GM21619 (cell line): ENCODE data around the gene DKK2.

ENCODE experiments used
- ATAC-seq: cut with Tn5 transposase; IDR thresholded peaks from one replicate; pipeline ENCODE4 v1.9.1; 2021; ENCODE audit not compliant: unreplicated experiment

DKK2 gene, protein sequence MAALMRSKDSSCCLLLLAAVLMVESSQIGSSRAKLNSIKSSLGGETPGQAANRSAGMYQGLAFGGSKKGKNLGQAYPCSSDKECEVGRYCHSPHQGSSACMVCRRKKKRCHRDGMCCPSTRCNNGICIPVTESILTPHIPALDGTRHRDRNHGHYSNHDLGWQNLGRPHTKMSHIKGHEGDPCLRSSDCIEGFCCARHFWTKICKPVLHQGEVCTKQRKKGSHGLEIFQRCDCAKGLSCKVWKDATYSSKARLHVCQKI

DNA sequence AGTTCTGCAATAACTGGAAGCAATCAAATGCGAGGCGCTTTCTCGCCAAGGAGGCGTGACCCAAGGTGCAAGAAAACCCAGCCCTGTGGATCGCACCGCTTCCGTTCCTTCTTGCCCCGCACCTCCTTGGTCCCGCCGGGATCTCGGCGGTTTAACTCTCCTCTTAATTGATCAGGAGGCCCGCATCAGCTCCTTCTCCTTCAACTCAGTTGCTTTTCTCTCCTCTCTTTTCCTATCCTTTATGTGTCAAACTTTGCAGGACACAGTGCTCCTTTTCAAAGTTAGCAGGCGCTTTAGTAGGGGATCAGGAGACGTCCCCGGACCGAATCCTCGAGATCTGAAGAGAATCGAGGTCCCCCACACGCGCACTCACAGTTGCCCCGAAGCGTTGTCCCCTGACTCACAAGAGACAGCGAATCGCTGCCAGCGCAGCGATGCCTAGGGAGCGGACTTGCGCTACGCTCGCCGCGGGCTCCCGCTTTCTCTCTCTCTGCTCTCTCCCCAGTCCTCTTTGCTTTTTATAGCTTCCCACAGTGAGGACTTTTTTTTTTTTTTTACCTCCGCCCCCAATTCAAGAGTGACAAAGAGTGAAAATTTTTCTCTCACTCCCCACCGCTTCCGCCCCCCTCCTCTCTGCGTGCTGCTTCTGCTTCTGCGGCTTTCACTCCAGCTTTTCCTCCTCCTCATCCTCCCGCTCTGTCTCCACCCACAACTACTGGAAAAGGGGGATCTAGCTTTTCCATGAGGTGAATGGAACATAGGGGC, at the start of gene DKK2:
TSS of gene DKK2 (minus strand) at position 495 of the 765 bp plus-strand sequence. CDS start 722 bp downstream, outside the sequence.
- no peak for ATAC-seq

DNA sequence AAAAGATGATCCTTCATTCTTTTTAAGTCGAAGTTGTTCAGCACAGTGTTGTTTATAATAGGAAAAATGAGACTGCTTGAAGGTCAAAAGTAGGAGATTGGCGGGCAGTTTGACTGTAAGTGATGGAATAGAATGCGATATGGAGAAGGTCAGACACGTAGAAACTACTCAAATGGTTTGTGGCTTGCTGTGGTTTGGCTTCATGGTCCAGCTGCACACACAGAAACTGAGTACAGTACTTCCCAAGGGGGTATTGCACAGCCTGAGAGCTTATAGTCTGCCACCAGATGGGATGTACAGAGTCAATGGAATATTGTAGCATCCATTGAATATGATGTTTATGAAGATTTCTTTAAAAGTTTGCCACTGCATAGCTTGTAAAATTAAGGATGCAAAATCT, 41.1 kb upstream of the DKK2 start:
- no peak for ATAC-seq

DNA sequence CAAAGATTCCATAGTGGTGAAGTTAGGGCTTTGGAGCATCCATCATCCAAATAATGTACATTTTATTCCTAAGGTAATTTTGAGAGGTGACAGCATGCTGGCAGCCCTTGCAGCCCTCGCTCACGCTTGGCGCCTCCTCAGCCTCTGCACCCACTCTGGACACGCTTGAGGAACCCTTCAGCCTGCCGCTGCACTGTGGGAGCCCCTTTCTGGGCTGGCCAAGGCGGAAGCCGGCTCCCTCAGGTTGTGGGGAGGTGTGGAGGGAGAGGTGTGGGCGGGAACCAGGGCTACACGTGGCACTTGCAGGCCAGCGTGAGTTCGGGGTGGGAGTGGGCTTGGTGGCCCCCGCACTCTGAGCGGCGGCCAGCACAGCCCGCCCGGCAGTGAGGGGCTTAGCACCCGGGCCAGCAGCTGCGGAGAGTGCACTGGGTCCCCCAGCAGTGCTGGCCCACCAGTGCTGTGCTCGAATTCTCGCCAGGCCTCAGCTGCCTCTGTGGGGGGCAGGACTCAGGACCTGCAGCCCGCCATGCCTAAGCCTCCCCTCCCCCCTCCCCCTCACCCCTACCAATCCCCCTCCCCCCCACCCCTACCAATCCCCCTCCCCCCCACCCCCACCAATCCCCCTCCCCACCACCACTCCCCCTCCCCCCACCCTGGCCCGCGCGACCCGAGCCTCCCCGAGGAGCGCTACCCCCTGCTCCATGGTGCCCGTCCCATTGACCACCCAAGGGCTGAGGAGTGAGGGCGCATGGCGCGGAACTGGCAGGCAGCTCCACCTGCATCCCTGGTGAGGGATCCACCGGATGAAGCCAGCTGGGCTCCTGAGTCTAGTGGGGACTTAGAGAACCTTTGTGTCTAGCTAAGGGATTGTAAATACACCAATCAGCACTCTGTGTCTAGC, 37.0 kb upstream of the DKK2 start:
- ATAC-seq, result no peak

DNA sequence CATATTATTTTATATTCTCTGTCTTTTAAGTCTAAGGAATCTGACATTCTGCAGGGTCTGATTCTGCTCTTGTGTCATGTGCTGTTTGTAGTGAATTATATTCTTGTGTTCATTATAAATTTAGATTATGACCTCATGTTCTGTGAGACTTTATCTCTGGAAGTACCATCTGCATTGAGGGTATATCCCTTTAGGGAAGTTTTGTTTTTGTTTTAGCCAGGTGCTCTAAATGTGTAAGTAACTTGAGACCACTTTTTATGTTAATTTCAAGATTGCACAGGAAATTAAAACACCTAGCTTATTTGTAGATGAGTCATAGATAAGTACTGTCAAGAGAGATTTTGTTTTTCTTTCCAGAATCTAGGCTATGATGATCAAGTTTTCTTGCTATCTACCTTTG, 35.0 kb upstream of the DKK2 start:
- ATAC-seq, result no peak

DNA sequence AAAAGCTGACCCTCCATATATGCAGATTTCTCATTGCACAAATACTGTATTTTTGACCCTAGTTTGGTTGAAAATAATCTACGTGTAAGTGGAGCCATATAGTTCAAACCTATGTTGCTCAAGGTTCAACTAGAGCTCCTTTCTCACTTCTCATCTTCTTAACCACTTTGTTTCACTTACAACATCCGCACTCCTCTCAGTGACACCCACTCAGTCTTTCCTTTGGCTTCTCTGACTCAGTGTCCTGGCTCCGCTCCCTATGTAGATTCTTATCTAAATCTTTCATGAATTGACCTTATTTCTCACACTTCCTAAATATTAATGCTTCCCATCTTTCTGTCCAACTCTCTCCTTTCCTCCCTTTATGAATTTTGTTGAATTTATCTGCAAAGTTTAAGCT, 32.9 kb upstream of the DKK2 start:
- no peak for ATAC-seq

DNA sequence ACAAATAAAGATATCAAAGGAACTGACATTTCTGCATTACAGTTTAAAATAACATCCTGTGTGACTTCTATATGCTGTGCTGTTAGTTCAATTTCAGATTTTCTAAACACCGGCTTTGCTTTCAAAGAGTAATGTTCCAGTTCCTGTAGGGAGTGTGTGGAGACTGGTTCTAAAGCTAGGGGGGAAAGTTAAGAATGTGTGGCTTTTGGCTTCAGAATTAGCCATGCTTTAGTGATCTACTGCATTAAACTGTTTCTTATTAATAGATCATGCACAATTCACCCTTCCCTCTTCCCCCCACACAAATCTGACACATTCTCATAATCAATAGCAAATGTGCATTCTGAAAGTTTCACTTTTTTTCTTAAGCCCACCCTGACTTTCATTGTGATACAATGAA, 32.0 kb upstream of the DKK2 start:
- no peak for ATAC-seq

DNA sequence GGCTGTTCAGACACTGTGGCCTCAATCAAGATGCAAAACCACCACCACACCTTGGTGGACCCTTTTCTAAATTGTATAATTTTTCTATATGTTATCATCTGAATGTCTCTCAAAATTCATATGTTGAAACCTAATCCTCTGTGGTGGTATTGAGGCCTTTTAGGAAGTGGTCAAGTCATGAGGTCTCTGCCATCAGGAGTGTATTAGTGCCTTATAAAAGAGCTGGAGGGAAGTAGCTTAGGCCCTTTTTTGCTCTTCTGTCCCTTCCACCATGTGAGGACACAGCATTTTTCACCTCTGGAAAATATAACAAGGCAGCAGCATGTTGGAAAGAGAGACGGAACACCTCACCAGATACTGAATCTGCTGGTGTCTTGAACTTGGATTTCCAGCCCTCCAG, 30.5 kb upstream of the DKK2 start:
- ATAC-seq, result no peak

DNA sequence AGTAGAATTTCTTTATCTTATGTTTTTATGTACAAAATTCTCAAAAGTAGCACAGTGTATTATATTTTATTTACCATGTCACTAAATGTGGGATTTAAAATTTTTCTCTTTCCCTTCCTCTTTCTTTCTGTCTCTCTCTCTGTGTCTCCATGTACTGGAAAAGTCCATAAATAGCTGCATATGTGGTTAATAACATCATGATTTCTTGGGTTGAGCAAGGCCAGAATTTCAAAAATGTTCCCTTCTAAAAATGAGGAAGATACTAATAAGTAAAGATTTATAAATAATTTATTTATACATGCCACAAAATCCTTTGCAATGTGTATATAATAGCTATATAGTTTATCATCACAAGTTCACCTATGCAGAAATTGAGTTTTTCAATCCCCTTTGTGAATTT, 29.1 kb upstream of the DKK2 start:
- ATAC-seq, result no peak

DNA sequence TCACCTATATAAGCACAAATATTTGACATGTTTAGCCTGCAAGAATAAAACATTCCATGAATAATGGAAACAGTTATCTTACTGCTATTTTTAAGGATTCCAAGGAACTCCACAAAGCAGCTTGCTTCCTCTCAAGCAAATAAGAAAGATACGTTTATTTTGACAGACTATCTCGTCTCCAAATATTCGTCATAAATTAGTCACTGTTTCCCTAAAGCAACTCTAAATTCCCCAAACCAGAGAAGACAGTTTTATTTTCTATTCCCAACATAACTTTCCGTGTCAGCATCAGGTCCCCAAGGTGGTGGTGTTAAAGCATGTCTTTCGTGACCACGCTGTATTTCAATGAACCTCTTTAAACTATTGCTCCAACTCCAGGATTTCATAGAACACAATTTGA, 24.3 kb upstream of the DKK2 start:
- ATAC-seq, result no peak

DNA sequence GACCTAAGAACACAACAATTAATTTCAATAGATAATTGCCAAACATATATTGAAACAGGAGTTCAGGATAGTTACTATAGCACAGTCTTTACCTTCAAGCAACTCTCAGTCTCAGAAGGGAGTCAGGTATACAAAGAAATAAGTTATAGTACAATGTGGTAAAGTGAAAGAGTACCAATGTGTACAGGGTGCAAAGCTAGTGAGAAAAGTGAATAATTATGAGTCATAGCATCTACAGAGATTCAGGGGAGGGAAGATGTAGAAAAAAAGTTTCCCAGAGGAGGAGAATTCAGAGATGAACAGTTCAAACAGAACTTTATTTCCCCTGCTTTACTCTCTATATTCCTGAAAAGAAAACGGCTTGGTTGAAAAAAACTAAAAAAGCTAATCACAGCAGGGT, 22.7 kb upstream of the DKK2 start:
- no peak for ATAC-seq

DNA sequence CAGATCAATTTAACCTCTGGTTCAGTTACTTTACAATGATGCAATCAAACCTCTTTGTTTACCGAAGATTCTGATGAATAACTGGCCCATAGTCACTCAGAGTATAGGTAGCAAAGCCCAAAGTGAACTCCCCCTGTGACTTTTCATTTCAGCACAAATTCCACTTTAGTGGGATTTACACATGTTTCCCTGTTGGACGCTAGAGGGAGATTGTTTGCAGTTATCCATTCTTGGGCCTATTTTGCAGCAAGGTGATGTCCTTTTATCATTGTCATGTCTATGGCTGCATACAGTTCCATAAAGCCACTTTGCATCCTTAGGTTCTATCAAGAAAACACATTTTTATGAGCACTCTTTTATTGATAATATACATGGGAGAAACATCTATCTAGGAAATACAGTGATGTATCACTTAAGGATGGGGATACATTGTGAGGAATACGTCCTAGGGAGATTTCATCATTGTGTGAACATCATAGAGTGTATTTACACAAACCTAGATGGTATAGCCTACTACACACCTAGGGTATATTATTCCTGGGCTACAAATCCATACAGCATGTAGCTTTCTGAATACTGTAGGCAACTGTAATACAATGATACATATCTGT, 14.5 kb upstream of the DKK2 start:
- ATAC-seq, result no peak

DNA sequence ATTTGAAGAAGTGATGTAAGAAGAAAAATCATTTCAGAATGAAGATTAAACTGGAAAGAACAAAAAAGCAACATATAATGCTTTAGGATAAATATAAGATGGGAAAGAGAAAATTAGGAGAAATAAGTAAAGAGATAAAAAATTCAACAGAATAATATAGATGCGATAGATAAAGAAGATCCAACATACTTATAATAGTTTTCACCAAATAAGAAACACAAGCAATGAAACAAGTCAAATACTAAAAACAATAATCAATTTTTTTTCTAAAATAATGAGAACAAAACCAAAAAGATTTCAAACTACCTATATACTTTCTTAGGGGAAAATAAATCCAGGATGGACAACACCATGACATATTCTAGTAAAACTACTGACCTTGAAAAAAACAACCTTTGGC, 10.1 kb upstream of the DKK2 start:
- no peak for ATAC-seq

DNA sequence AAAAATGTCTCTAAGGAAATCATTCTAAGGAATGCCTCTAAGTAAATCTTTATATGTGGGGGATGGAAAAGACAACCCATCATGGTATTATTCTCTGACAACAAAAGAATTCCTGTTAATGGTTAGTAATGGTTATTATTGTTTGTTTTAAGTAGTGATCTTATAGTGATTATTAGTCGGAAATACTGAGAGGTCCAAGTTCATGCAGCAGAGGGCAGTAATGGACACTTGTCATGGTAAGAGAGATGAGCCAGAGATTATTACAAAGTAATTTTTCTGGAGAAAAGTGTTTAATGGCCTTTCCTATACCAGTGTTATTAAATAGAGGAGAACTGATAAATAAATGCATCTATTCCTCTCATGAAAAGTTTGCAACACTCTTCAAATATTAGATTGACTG, 8.1 kb upstream of the DKK2 start:
- no peak for ATAC-seq

DNA sequence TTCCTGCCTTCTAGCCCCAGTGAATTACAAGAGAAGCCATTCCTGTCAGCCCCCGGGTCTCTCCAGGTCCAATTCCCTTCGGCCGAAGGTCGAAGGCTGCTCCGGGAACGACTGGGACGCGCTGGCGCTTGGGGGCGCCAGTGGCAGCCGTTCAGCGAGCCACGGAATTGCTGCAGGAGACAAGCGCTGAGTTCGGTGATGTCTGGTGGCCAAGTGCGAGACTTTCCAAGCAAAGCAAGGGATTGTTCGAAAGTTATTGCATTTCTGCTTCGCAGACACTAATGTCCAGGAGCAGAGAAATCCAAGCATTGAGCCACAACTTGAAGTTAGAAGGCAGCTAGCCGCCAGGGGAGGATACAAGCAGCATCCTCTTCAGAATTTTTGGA, 1.1 kb upstream of the DKK2 start:
- ATAC-seq, result no peak

DNA sequence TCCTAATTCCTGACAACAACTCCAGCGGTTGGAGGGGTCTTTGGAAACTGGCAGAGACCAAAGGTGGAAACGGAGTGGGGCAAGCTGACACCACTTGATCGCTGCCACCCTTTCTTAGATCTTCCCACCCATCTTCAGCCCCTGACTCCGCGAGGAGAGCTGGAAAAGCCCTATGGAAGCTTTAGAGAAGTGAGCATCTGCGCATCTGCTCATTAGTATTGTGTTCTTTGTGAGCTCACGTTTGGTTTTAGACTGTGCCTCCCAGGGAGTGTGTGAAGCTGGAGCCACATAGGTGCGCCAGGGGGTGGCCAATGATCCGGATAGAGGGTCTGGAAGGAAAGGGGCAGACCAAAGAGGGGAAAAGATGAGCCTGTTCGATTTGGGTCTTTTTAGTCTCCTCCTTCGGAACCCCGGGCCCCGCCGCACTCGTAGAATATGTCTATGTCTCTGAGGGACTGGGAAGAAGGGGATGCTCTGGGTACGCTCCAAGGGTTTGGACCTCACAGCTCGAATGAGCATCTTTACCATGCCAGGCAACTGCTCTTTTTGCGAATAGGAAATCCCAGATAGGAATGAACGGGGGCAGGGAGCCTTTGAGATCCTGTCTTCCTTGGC, 578 bp upstream of the DKK2 start:
- no peak for ATAC-seq

DNA sequence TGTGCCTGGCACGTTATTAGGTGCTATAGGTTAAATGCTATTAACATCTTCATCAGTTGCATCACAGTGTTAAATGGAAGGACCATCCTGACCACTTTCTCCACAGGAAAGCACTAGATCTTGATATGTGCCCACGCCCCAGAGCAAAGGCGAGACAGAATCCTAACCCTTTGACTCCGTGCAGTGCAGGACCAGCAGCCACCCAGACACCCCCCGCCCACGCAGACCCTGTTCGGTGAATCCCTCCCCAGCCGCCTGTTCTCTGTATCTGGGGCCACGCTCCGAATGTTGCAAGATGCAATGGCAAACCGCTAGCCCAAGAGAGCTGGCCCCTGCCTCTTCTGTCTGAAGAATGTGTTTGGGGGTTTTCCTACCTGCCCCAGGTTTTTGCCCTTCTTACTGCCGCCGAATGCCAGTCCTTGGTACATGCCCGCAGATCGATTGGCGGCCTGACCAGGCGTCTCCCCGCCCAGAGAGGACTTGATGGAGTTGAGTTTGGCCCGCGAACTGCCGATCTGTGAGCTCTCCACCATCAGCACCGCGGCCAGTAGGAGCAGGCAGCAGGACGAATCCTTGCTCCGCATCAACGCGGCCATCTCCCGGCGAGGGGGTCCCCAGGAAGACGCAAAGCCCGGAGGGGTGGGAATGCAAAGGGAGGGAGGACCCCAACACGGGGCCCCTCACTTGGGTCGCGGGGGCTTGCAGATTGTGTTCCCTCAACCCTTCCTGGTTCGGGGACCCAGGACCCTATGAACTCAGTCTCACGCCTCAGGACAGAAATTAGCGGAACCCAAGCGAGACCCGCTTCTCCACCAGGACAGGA, 906 bp downstream of the DKK2 start:
- ATAC-seq, result no peak

DNA sequence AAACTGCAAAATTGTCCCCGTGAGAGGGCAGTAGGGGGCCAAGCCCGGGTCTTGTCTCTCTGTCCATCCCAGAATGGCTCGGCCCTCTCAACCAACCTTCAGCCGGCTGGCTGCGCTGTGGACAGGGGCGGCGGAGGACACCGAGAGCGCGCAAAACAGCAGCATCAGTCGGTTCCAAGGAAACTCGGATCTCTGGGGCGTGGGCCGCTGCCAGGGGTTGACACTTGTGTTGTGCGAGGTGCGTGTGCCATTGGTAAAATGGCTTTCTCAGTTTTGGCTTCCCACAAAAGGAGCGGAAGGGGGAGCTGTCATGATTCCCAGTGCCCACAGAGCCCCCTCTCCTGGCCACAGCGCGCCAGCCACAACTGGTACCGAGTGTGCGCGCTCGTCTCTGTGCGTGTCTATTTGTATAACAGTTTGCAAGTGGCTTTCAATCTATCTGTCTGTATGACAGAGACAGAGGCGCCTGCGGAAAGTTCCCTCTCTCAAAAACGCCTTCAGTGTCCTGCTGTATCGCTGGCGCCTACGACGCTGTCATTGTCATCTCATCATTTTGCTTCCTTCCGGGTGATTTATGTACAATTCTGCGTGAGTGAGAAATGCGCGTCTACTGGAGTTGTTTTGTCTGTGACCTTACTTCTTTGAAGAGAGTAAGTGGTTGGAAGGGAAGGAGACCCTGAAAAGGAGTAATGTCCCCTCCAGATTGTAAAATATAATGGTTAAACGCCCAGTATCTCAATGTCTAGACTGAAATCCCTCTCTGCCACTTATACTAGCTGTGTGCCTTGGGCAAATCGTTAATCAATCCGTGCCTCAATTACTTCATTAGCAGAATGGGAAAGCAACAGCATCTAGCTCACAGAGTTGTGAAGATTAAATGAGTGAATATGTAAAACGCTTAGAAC, 1.8 kb downstream of the DKK2 start:
- ATAC-seq, result no peak

DNA sequence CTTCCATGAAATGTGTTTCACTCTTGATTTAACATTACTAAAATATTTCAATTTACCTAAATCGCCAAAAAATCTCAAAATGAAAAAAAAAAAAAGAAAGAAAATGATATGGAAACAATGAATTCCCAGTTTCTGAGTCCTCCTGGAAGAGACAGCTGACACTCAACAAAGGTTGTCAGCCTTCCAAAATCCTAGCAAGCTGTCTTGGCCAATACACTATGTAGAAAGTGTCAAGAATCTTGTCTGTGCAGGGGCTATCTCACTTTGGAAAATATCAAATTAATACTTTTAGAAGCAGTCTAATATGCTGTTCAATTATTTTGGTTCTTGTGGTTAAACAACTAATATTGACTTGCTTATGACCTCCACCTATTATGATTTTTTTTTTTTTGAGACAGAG, 8.7 kb downstream of the DKK2 start:
- ATAC-seq, result no peak

DNA sequence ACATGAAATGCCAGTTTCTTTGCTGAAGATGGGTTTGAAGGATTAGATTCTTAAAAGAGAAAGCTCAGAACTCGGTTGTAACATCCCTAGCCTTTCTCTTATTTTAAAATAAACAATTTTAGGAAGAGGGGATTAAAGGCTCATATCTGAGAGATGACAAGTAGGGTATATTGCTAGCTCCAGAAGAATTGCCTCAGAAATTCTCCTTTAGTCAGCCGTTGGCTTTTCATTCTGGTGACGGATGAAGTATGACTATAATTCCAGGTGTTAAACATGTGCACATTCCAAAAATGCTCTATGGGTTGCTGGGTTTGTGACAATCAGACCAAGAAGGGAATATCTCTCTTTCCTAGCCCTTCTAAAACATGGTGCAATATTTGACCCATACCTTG, 17.8 kb downstream of the DKK2 start:
- ATAC-seq, result no peak
